BE2C (cell line): Measurements from ENCODE around the gene GNB2.

ENCODE experiments used
- DNase-seq: peaks from one replicate; pipeline ENCODE4 v3.0.0-alpha.2; 2020
- H3K27me3 ChIP-seq: fragments of 250-450 bp; sonication (Bioruptor Pico); 2 replicates; pipeline ENCODE4 v1.5.1; 2020; ENCODE audit warnings: mild to moderate bottlenecking
- H3K36me3 ChIP-seq: fragments of 250-450 bp; sonication (Bioruptor Pico); 2 replicates; pipeline ENCODE4 v1.5.1; 2020; ENCODE audit warnings: mild to moderate bottlenecking
- H3K4me1 ChIP-seq: fragments of 250-450 bp; sonication (Bioruptor Pico); 2 replicates; pipeline ENCODE4 v1.5.1; 2020
- H3K4me3 ChIP-seq: 2 replicates; pipeline ENCODE4 v1.5.1; 2011; ENCODE audit warnings: low read depth, low read length
- H3K9me3 ChIP-seq: fragments of 250-450 bp; sonication (Bioruptor Pico); 2 replicates; pipeline ENCODE4 v1.5.1; 2020
- TF ChIP-seq, protein P1 (sequence below): IDR thresholded peaks from 2 replicates; pipeline ENCODE4 v1.5.1; 2012; ENCODE audit warnings: mild to moderate bottlenecking, low read depth, low read length

Gene GNB2

DNA sequence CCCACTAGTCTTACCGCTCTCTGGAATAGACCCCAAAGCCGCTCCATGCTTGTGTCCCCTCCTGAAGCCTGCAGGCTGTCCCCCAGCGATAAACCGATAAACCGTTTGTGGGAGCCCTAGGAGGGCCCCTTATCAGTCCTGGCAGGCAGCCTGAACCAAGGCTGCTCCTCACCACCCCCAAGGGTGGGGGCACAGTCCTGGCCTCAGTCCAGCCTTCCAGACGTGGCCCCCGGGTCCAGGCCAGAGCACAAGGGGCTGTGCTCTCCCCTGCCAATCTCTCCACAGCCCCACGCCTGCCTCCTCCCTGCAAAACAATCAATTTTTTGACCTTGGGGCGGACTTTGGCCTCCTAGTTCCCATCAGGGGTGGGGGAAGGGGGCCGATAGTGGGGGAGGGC is 32.1 kb upstream of the GNB2 start, which contains the start of gene TFR2:
Gene TFR2, minus strand, starts transcription at position 90 of the 397 bp plus-strand sequence. Its CDS starts 43 bp downstream, at position 47.
- Histone ChIP-seq H3K4me1 (no peaks in the 10 kb centered on the region), H3K27me3 (no peaks in the 10 kb centered on the region), H3K9me3 (no peaks in the 10 kb centered on the region), H3K4me3 (no peak within 1 kb of the TSS), H3K36me3 (no peaks in the 10 kb centered on the region)
- TF ChIP-seq, protein P1, sequence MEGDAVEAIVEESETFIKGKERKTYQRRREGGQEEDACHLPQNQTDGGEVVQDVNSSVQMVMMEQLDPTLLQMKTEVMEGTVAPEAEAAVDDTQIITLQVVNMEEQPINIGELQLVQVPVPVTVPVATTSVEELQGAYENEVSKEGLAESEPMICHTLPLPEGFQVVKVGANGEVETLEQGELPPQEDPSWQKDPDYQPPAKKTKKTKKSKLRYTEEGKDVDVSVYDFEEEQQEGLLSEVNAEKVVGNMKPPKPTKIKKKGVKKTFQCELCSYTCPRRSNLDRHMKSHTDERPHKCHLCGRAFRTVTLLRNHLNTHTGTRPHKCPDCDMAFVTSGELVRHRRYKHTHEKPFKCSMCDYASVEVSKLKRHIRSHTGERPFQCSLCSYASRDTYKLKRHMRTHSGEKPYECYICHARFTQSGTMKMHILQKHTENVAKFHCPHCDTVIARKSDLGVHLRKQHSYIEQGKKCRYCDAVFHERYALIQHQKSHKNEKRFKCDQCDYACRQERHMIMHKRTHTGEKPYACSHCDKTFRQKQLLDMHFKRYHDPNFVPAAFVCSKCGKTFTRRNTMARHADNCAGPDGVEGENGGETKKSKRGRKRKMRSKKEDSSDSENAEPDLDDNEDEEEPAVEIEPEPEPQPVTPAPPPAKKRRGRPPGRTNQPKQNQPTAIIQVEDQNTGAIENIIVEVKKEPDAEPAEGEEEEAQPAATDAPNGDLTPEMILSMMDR = no peak
- no peak for DNase-seq

GRCh38 chr7:100641860-100642533 is 31.5 kb upstream of the GNB2 start:
- Histone ChIP-seq H3K27me3 (no peaks in the 10 kb centered on the region), H3K4me1 (no peaks in the 10 kb centered on the region), H3K4me3 (no peak overlapping the region), H3K36me3 (no peaks in the 10 kb centered on the region), H3K9me3 (no peaks in the 10 kb centered on the region)
- TF ChIP-seq, protein P1 = no peak
- no peak for DNase-seq

- TF ChIP-seq, protein P1 = no peak
- no peak for DNase-seq
These were observed 31.0 kb upstream of the GNB2 start for GRCh38 chr7:100642534-100642907.

GRCh38 chr7:100649826-100650565 is 23.5 kb upstream of the GNB2 start:
- Histone ChIP-seq H3K9me3 (no peaks in the 10 kb centered on the region), H3K27me3 (no peaks in the 10 kb centered on the region), H3K4me3 (no peak overlapping the region), H3K36me3 (no peaks in the 10 kb centered on the region), H3K4me1 (no peaks in the 10 kb centered on the region)
- TF ChIP-seq, protein P1 = no peak
- DNase-seq = no peak

More at GRCh38 chr7:100642534-100642907, 31.0 kb upstream of the GNB2 start:
- no peaks in the 10 kb centered on the region for H3K27me3 ChIP-seq
- H3K4me1 ChIP-seq = no peaks in the 10 kb centered on the region
- no peaks in the 10 kb centered on the region for H3K36me3 ChIP-seq
- H3K4me3 ChIP-seq = no peak overlapping the region
- no peaks in the 10 kb centered on the region for H3K9me3 ChIP-seq

GRCh38 chr7:100654908-100655831 is 18.4 kb upstream of the GNB2 start:
- no peaks in the 10 kb centered on the region for H3K27me3 ChIP-seq

More at GRCh38 chr7:100654908-100655831, 18.4 kb upstream of the GNB2 start:
- DNase-seq = no peak
- TF ChIP-seq, protein P1 = no peak
- Histone ChIP-seq H3K36me3 (no peaks in the 10 kb centered on the region), H3K4me3 (peak overlapping the region; percentile 69), H3K4me1 (no peaks in the 10 kb centered on the region), H3K9me3 (no peaks in the 10 kb centered on the region)
